ENCODE data around the gene U2SURP. TPM values are rescaled to one million over a fixed set of nuclear protein-coding genes. Genes with fewer than 3 reads are reported as not detected.
A peak's percentile ranks its signal among the peaks of the same experiment; 100 is the strongest.

U2SURP gene
- total and polyA plus RNA-seq, 2 experiments from 2014 or later, result 41.5 to 71.4 TPM

GRCh38 chr3:142993958-142994442, 7.4 kb upstream of the U2SURP start:
- Histone ChIP-seq H3K9me3 (ENCODE audit: low read depth) (no peaks in the 10 kb centered on the region), H3K4me3 (no peak overlapping the region), H3K27me3 (no peaks in the 10 kb centered on the region), H3K4me1 (ENCODE audit: insufficient read depth) (no peaks in the 10 kb centered on the region), H3K9me2 (replicated peaks; ENCODE audit: insufficient read depth) (no peaks in the 10 kb centered on the region), H2AFZ (no peak overlapping the region), H3K4me2 (no peak overlapping the region), H3K79me2 (no peaks in the 10 kb centered on the region), H4K20me1 (ENCODE audit: insufficient read depth, poor library complexity, severe bottlenecking) (no peaks in the 10 kb centered on the region), H3K36me3 (replicated peaks; ENCODE audit: insufficient read depth, low read depth) (no peaks in the 10 kb centered on the region), H3K27ac (no peak overlapping the region)
- TF ChIP-seq, protein P1, sequence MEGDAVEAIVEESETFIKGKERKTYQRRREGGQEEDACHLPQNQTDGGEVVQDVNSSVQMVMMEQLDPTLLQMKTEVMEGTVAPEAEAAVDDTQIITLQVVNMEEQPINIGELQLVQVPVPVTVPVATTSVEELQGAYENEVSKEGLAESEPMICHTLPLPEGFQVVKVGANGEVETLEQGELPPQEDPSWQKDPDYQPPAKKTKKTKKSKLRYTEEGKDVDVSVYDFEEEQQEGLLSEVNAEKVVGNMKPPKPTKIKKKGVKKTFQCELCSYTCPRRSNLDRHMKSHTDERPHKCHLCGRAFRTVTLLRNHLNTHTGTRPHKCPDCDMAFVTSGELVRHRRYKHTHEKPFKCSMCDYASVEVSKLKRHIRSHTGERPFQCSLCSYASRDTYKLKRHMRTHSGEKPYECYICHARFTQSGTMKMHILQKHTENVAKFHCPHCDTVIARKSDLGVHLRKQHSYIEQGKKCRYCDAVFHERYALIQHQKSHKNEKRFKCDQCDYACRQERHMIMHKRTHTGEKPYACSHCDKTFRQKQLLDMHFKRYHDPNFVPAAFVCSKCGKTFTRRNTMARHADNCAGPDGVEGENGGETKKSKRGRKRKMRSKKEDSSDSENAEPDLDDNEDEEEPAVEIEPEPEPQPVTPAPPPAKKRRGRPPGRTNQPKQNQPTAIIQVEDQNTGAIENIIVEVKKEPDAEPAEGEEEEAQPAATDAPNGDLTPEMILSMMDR (IDR thresholded peaks at IDR 0.05; ENCODE audit: poor library complexity), result peak; percentile 78
- TF ChIP-seq EZH2phosphoT487 (IDR thresholded peaks at IDR 0.05; ENCODE audit: low read depth, severe bottlenecking, unreplicated experiment) (no peak), EZH2 (IDR thresholded peaks at IDR 0.05; ENCODE audit: borderline replicate concordance) (no peak)
- WGBS (ENCODE audit: low lambda C conversion rate, missing lambda C conversion rate), result 23% methylated on average over 4 of the region's 4 CpGs
- DNase-seq (ENCODE audit: low spot score), result peak; percentile 87

- H3K27me3 ChIP-seq, result no peaks in the 10 kb centered on the region
- no peak overlapping the region for H2AFZ ChIP-seq
- peak overlapping the region; percentile 19 for H3K4me2 ChIP-seq
- H4K20me1 ChIP-seq (ENCODE audit: insufficient read depth, poor library complexity, severe bottlenecking), result peaks cover under 1% of the 10 kb centered on the region
- no peak for DNase-seq (ENCODE audit: low spot score)
- peaks cover 8% of the 10 kb centered on the region for H3K4me1 ChIP-seq (ENCODE audit: insufficient read depth)
- WGBS (ENCODE audit: low lambda C conversion rate, missing lambda C conversion rate), result 24% methylated on average over 2 of the region's 2 CpGs
- H3K79me2 ChIP-seq, result peaks cover 15% of the 10 kb centered on the region
- H3K4me3 ChIP-seq, result no peak overlapping the region
- H3K27ac ChIP-seq, result no peak overlapping the region
- TF ChIP-seq, protein P1 (IDR thresholded peaks at IDR 0.05; ENCODE audit: poor library complexity), result no peak
- TF ChIP-seq EZH2phosphoT487 (IDR thresholded peaks at IDR 0.05; ENCODE audit: low read depth, severe bottlenecking, unreplicated experiment) (no peak), EZH2 (IDR thresholded peaks at IDR 0.05; ENCODE audit: borderline replicate concordance) (no peak)
- no peaks in the 10 kb centered on the region for H3K36me3 ChIP-seq (replicated peaks; ENCODE audit: insufficient read depth, low read depth)
- no peaks in the 10 kb centered on the region for H3K9me3 ChIP-seq (ENCODE audit: low read depth)
- H3K9me2 ChIP-seq (replicated peaks; ENCODE audit: insufficient read depth), result no peaks in the 10 kb centered on the region
These were observed 4.0 kb upstream of the U2SURP start for GRCh38 chr3:142997330-142997729.

- no peaks in the 10 kb centered on the region for H3K9me3 ChIP-seq (ENCODE audit: low read depth)
- 94% methylated on average over 3 of the region's 3 CpGs for WGBS (ENCODE audit: low lambda C conversion rate, missing lambda C conversion rate)
These were observed 2.9 kb upstream of the U2SURP start for GRCh38 chr3:142998439-142998838.

More at GRCh38 chr3:142998439-142998838, 2.9 kb upstream of the U2SURP start:
- Histone ChIP-seq H2AFZ (no peak overlapping the region), H3K79me2 (peaks cover 26% of the 10 kb centered on the region), H3K27me3 (no peaks in the 10 kb centered on the region), H3K4me2 (no peak overlapping the region), H4K20me1 (ENCODE audit: insufficient read depth, poor library complexity, severe bottlenecking) (peaks cover 11% of the 10 kb centered on the region), H3K9me2 (replicated peaks; ENCODE audit: insufficient read depth) (no peaks in the 10 kb centered on the region), H3K4me3 (no peak overlapping the region), H3K27ac (no peak overlapping the region), H3K4me1 (ENCODE audit: insufficient read depth) (peaks cover 11% of the 10 kb centered on the region), H3K36me3 (replicated peaks; ENCODE audit: insufficient read depth, low read depth) (no peaks in the 10 kb centered on the region)
- DNase-seq (ENCODE audit: low spot score), result no peak
- TF ChIP-seq EZH2phosphoT487 (IDR thresholded peaks at IDR 0.05; ENCODE audit: low read depth, severe bottlenecking, unreplicated experiment), result no peak
- TF ChIP-seq, protein P1 (IDR thresholded peaks at IDR 0.05; ENCODE audit: poor library complexity), result no peak
- no peak for TF ChIP-seq EZH2 (IDR thresholded peaks at IDR 0.05; ENCODE audit: borderline replicate concordance)

Data from hepatocyte (in vitro differentiated cells).